Measurements from ENCODE around the gene RAC3. TPM values are rescaled to one million over a fixed set of nuclear protein-coding genes. Genes with fewer than 3 reads are reported as not detected.

The RAC3 gene
- polyA plus RNA-seq, 2 of the 4 experiments (the other 2 are of a cell fraction) = 9.9 to 21.0 TPM

DNA sequence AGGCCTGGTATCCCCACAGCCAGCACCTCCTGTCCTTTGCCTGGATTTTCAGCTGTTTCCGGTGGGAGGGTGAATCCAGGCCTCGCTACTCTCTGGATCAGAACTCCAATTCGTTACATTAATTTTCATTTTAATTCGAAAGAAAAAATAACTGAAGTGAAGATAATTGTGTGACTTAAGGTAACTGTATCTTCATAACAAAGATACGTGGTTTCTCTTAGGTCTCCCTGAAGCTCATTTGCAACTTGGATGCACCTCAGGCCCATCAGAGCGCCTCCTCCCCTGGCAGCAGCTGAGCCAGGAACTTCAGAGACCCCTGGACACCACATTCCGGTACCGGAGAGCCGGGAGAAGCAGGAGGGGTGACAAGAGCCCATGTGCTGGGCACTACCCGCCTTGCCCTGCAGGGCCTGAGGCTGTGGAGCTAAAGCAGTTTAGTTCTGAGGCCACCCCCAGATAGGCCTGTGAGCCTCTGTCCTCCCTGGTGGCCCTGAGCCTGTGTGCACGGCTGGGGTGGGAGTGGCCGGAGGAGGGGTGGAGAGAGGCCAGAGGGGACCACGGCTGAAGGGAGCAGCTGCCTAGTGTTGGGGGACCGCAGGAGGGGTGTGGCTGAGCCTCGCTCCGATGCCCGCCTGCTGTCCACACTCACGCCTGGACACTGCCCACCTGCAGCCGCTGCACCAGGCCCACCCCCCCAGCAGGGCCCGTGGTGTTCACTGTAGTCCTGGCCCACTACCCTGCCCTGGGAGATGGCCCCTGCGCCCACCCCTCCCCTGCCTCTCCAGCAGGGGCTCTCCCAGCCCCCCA is 45.5 kb downstream of the RAC3 start:
- DNase-seq (ENCODE audit: low read depth in 1 of 2, low spot score in 1 of 2) (no peak), ATAC-seq (peak; percentile 52 to 58), FAIRE-seq (no peak)
- Histone ChIP-seq H3K4me1 (no peaks in the 10 kb centered on the region), H3K4me2 (no peak overlapping the region), H3K27ac (no peak overlapping the region), H3K9me3 (no peaks in the 10 kb centered on the region), H3K4me3 (no peak overlapping the region)
- ChIA-PET CTCF (interaction anchor here (1.0 to 2.3 kb wide), 7 partner anchors 9 to 118 kb away, joined by 3 to 19 read pairs (median 3); partner anchors contain the start of genes DCXR and RAC3), POLR2A (interaction anchor here (1.2 kb wide), 1 partner anchor 10 kb away, joined by 3 read pairs; no protein-coding TSS in a partner anchor)
- no peak for TF ChIP-seq TFCP2L1 (CRISPR knock-in tag; IDR thresholded peaks at IDR 0.05)
- no peak for TF ChIP-seq FOSB (CRISPR knock-in tag; IDR thresholded peaks at IDR 0.05)
- peak; percentile 32; the same call in 1 of the 2 replicates for TF ChIP-seq POLR2AphosphoS2 (conservative IDR thresholded peaks at IDR 0.05; ENCODE audit: low read length)
- 88% methylated on average over 18 of the region's 21 CpGs for WGBS (ENCODE audit: missing lambda C conversion rate)

DNA sequence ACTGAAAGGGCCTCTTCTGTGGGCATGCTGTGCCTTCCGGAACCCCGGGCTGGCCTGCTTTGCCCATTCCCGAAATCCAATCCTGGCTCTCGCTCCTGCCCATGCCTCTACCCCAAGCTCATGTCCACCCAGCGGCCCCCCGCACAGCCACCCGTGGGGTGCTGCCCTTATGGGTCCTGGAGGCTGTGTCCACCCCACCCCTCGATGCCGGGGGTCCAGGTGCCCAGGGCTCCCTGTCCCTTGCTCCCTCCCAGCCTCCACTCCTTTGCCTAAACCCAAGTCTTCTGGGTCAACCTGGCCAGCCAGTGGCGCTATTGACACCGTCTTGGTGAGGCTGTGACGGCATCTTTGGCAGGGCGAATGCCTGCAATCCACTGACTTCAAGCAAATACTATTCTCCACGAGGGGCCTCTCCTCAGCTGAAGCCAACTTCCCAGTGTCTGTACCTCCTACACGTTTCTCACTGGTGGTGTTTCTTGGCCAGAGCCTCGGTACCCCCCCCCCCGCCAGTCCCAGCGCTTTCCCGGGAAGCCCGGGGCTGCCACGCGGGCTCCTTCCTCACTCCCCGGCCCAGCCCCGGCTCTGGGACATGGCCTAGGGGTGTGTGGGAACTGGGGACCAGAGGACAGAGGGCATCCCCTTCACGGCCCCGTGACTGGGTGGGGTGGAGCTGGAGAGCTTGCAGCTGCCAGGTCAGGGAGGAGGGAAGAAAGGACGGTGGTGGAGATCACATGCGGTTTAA is 46.3 kb downstream of the RAC3 start:
- H3K4me2 ChIP-seq = no peak overlapping the region
- ATAC-seq = peak in 1 of 2 experiments; percentile 2; a peak in 3 of 6 replicates
- 79% methylated on average over 27 of the region's 28 CpGs for WGBS (ENCODE audit: missing lambda C conversion rate)
- no peaks in the 10 kb centered on the region for H3K4me1 ChIP-seq
- no peak overlapping the region for H3K4me3 ChIP-seq
- ChIA-PET POLR2A (interaction anchor here (1.2 kb wide), 1 partner anchor 9 kb away, joined by 3 read pairs; no protein-coding TSS in a partner anchor), CTCF (interaction anchor here (1.2 to 2.3 kb wide), 7 partner anchors 8 to 118 kb away, joined by 3 to 19 read pairs (median 5); partner anchors contain the start of genes DCXR and RAC3)
- 0 out of 2 replicates have a peak, but pooled peaks have one; percentile 19 for TF ChIP-seq HOXA7 (CRISPR knock-in tag; IDR thresholded peaks at IDR 0.05)
- TF ChIP-seq, protein P1, sequence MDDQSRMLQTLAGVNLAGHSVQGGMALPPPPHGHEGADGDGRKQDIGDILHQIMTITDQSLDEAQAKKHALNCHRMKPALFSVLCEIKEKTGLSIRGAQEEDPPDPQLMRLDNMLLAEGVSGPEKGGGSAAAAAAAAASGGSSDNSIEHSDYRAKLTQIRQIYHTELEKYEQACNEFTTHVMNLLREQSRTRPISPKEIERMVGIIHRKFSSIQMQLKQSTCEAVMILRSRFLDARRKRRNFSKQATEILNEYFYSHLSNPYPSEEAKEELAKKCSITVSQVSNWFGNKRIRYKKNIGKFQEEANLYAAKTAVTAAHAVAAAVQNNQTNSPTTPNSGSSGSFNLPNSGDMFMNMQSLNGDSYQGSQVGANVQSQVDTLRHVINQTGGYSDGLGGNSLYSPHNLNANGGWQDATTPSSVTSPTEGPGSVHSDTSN (IDR thresholded peaks at IDR 0.05) = peak; percentile 31; the same call in 1 of the 2 replicates
- 0 out of 2 replicates have a peak, but pooled peaks have one; percentile 22 for TF ChIP-seq TP53 (CRISPR knock-in tag; IDR thresholded peaks at IDR 0.05)
- TF ChIP-seq, protein P2, sequence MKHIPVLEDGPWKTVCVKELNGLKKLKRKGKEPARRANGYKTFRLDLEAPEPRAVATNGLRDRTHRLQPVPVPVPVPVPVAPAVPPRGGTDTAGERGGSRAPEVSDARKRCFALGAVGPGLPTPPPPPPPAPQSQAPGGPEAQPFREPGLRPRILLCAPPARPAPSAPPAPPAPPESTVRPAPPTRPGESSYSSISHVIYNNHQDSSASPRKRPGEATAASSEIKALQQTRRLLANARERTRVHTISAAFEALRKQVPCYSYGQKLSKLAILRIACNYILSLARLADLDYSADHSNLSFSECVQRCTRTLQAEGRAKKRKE (CRISPR knock-in tag; IDR thresholded peaks at IDR 0.05; ENCODE audit: low read depth) = no peak
- no peaks in the 10 kb centered on the region for H3K9me3 ChIP-seq
- no peak for FAIRE-seq
- DNase-seq (ENCODE audit: low read depth in 1 of 2, low spot score in 1 of 2) = no peak
- H3K27ac ChIP-seq = no peak overlapping the region

DNA sequence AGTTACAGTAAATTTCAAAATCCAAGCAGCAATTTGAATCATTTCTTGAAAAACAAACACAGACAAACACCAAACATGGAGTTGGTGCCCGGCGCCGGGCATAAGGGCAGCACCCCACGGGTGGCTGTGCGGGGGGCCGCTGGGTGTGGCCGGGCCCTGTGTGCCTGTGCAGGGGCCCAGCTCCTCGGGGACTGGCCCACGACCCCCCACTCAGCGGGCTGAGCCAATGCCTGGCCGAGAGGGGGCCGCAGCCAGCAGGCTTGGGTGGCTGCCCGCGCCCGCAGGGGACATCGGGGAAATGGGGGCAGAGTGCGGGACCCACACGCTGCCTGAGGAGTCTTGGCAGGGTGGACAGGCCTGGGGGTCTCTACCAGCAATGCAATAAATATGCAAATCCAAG is 47.0 kb downstream of the RAC3 start:
- ATAC-seq = no peak
- Histone ChIP-seq H3K4me3 (no peak overlapping the region), H3K4me2 (no peak overlapping the region), H3K9me3 (no peaks in the 10 kb centered on the region), H3K27ac (no peak overlapping the region), H3K4me1 (no peaks in the 10 kb centered on the region)
- WGBS (ENCODE audit: missing lambda C conversion rate) = 90% methylated on average over 13 of the region's 18 CpGs
- POLR2A ChIA-PET = no interaction called here
- no peak for FAIRE-seq
- CTCF ChIA-PET = interaction anchor here (1.2 to 1.8 kb wide), 2 partner anchors 12 to 59 kb away, joined by 4 to 6 read pairs; no protein-coding TSS in a partner anchor
- no peak for DNase-seq (ENCODE audit: low read depth in 1 of 2, low spot score in 1 of 2)
- no peak for TF ChIP-seq CBX8 (IDR thresholded peaks at IDR 0.05)
- TF ChIP-seq, protein P3, sequence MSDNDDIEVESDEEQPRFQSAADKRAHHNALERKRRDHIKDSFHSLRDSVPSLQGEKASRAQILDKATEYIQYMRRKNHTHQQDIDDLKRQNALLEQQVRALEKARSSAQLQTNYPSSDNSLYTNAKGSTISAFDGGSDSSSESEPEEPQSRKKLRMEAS (IDR thresholded peaks at IDR 0.05) = no peak
- no peak for TF ChIP-seq CHD4 (IDR thresholded peaks at IDR 0.05; ENCODE audit: borderline replicate concordance)
- no peak for TF ChIP-seq POLR2A (IDR thresholded peaks at IDR 0.05; ENCODE audit: low read length)
- no peak for TF ChIP-seq RFX5 (IDR thresholded peaks at IDR 0.05)
- TF ChIP-seq KDM1A (IDR thresholded peaks at IDR 0.05; ENCODE audit: low read depth) = no peak

DNA sequence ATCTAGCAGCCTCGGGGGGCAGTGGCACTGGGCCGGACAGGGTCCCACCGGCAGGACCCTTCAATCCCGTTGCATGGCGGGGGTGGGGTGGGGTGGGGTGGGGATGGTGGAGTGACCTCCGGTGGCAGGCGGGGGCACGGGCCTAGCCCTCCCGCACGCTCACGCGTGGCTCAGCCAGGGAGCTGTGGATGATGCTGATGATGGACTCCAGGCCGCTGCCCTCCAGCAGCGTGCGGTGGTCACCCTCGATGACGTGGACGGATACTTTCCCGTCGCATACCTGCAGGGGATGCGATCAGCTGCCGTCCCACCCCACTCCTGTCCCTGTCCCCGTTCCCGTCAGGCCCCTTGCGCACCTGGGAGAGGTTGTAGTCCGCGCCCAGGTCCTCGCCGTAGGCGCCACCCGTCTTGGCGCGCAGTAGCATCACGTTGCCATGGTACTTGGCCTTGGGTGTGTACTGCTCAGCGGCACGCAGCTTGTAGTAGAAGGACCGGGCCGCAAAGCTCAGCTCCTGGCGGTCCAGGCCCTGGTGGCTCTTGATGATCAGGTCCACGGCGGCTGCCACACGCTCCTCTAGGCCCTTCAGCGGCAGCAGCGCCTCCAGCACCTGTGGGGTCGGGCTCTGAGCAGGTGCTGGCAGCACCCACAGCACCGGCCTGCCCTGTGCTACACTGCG is 47.7 kb downstream of the RAC3 start:
- no peak for FAIRE-seq
- H3K27ac ChIP-seq = no peak overlapping the region
- H3K9me3 ChIP-seq = no peaks in the 10 kb centered on the region
- WGBS (ENCODE audit: missing lambda C conversion rate) = 91% methylated on average over 43 of the region's 47 CpGs
- no peaks in the 10 kb centered on the region for H3K4me1 ChIP-seq
- ChIA-PET POLR2A (no interaction called here), CTCF (interaction anchor here (1.4 to 3.4 kb wide), 4 partner anchors 11 to 119 kb away, joined by 3 to 21 read pairs (median 4); partner anchors contain the start of gene RAC3)
- ATAC-seq = no peak
- TF ChIP-seq HOXB5 (CRISPR knock-in tag; IDR thresholded peaks at IDR 0.05) = no peak
- no peak for TF ChIP-seq EHF (CRISPR knock-in tag; IDR thresholded peaks at IDR 0.05)
- no peak for TF ChIP-seq ZSCAN20 (CRISPR knock-in tag; IDR thresholded peaks at IDR 0.05)
- TF ChIP-seq TFCP2L1 (CRISPR knock-in tag; IDR thresholded peaks at IDR 0.05) = no peak
- no peak for TF ChIP-seq FOSL2 (IDR thresholded peaks at IDR 0.05)
- TF ChIP-seq FOSL2 (CRISPR knock-in tag; IDR thresholded peaks at IDR 0.05) = no peak
- TF ChIP-seq, protein P2 (CRISPR knock-in tag; IDR thresholded peaks at IDR 0.05; ENCODE audit: low read depth) = no peak
- TF ChIP-seq, protein P4, sequence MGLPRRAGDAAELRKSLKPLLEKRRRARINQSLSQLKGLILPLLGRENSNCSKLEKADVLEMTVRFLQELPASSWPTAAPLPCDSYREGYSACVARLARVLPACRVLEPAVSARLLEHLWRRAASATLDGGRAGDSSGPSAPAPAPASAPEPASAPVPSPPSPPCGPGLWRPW (IDR thresholded peaks at IDR 0.05) = no peak
- no peak for TF ChIP-seq JUNB (IDR thresholded peaks at IDR 0.05)
- no peak for TF ChIP-seq HEYL (CRISPR knock-in tag; IDR thresholded peaks at IDR 0.05)
- no peak for TF ChIP-seq HDAC2 (IDR thresholded peaks at IDR 0.05)
- no peak overlapping the region for H3K4me2 ChIP-seq
- H3K4me3 ChIP-seq = no peak overlapping the region
- no peak for DNase-seq (ENCODE audit: low read depth in 1 of 2, low spot score in 1 of 2)

All from A549 (cell line).